CD4-positive, alpha-beta T cell treated with Interleukin-21 for 1 hour (primary cell): ENCODE results near the gene SHCBP1.

Experiments
- DNase-seq: peaks from one replicate; pipeline ENCODE4 v3.0.0-alpha.2; 2020

SHCBP1 gene

GRCh38 chr16:46613352-46613751 is 7.8 kb downstream of the SHCBP1 start:
- DNase-seq, result no peak

- peak; percentile 7 for DNase-seq
Measured at GRCh38 chr16:46612121-46612520, 9.1 kb downstream of the SHCBP1 start.

GRCh38 chr16:46607529-46607928 is 13.7 kb downstream of the SHCBP1 start:
- peak; percentile 60 for DNase-seq

- no peak for DNase-seq
Measured at GRCh38 chr16:46606231-46606630, 14.9 kb downstream of the SHCBP1 start.

GRCh38 chr16:46591257-46591656 is 29.9 kb downstream of the SHCBP1 start:
- DNase-seq, result no peak

GRCh38 chr16:46586011-46586577 is 35.1 kb downstream of the SHCBP1 start:
- DNase-seq, result no peak

- DNase-seq, result peak; percentile 17
Measured at GRCh38 chr16:46583036-46583435, 38.1 kb downstream of the SHCBP1 start.

GRCh38 chr16:46582313-46582712 is 38.9 kb downstream of the SHCBP1 start:
- no peak for DNase-seq

- no peak for DNase-seq
Measured at GRCh38 chr16:46577988-46578579, 43.1 kb downstream of the SHCBP1 start.

GRCh38 chr16:46573834-46574159 is 47.4 kb downstream of the SHCBP1 start:
- no peak for DNase-seq

GRCh38 chr16:46573008-46573833 is 48.0 kb downstream of the SHCBP1 start:
- DNase-seq, result no peak

- no peak for DNase-seq
Measured at GRCh38 chr16:46569231-46569735, 51.9 kb downstream of the SHCBP1 start.

GRCh38 chr16:46568472-46569230 is 52.5 kb downstream of the SHCBP1 start:
- no peak for DNase-seq

GRCh38 chr16:46562979-46563378 is 58.2 kb downstream of the SHCBP1 start:
- no peak for DNase-seq

- no peak for DNase-seq
Measured at GRCh38 chr16:46558018-46558417, 63.2 kb downstream of the SHCBP1 start.

- DNase-seq, result no peak
Measured at GRCh38 chr16:46555951-46556350, 65.2 kb downstream of the SHCBP1 start.

- peak; percentile 45 for DNase-seq
Measured at GRCh38 chr16:46554435-46554834, 66.7 kb downstream of the SHCBP1 start.

- DNase-seq, result no peak
Measured at GRCh38 chr16:46549477-46549876, 71.7 kb downstream of the SHCBP1 start.
